Activated T-cell treated with anti-CD3 and anti-CD28 coated beads, Interleukin-2, amount 50 U/mL, for 48 hours (primary cell): Measurements from ENCODE around the gene PCDHB10.
A peak's percentile ranks its signal among the peaks of the same experiment; 100 is the strongest.
"Not testable (repeated sequence)": the region's sequence is repeated elsewhere in the genome, so short reads cannot be mapped to it uniquely, and the experiment has no call there.

Source experiments
- DNase-seq, 2 experiments: peaks; one replicate each; pipeline ENCODE4 v3.0.0-alpha.2; 2020

Gene PCDHB10

DNA sequence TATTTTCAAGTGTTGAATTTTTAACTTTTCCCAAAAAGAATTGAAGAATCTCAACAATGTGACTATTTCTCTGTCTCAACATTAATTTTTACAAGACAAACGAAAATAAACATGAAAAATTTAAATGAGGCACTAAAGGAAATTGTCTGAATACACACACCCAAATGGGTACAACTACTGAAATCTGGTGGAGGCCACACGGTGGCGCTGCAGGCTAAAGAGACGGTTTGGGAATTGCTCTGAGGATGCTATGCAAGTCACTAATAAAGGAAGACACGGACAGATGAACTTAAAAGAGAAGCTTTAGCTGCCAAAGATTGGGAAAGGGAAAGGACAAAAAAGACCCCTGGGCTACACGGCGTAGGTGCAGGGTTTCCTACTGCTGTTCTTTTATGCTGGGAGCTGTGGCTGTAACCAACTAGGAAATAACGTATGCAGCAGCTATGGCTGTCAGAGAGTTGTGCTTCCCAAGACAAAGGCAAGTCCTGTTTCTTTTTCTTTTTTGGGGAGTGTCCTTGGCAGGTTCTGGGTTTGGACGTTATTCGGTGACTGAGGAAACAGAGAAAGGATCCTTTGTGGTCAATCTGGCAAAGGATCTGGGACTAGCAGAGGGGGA is at the start of gene PCDHB10:
TSS of gene PCDHB10 (plus strand) at position 244 of the 616 bp plus-strand sequence. CDS start at position 444, 200 bp downstream.
- peak; percentile 49 to 52 for DNase-seq

DNA sequence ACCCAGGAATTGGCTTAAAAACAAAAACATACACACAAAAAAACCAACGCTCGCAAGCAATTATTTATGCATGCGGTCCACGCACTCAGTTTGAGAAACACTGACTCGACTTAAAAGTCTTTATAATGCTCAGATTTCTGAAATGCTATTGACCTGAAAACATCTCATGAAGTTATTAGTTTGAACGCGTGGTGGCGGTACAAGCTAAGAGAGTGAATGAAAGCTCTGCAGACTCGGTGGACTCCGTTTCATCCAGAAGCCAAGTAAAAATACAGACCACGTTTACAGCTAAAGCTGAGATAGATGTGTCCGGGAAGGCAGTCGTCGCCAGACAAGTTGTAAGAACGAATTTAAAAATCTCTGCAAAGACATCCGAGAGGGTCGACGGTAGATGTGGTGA is 42.3 kb upstream of the PCDHB10 start, which contains the start of gene PCDHB6:
TSS of gene PCDHB6 (plus strand) at position 246 of the 400 bp plus-strand sequence. CDS start 201 bp downstream, outside the sequence.
- DNase-seq, result no peak

GRCh38 chr5:141150224-141150992 is 41.7 kb upstream of the PCDHB10 start:
- DNase-seq, result no peak

DNA sequence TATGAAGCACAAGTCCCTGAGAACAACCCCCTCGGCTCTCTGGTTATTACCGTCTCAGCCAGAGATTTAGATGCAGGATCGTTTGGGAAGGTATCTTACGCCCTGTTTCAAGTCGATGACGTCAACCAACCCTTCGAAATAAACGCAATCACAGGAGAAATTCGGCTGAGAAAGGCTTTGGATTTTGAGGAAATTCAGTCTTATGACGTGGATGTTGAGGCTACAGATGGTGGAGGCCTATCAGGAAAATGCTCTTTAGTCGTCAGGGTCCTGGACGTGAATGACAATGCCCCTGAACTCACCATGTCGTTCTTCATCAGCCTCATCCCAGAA is 41.2 kb upstream of the PCDHB10 start:
- no peak for DNase-seq

DNA sequence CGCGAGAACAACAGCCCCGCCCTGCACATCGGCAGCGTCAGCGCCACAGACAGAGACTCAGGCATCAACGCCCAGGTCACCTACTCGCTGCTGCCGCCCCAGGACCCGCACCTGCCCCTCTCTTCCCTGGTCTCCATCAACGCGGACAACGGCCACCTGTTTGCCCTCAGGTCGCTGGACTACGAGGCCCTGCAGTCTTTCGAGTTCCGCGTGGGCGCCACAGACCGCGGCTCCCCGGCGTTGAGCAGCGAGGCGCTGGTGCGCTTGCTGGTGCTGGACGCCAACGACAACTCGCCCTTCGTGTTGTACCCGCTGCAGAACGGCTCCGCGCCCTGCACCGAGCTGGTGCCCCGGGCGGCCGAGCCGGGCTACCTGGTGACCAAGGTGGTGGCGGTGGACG is 40.5 kb upstream of the PCDHB10 start:
- DNase-seq, result not testable (repeated sequence)

DNA sequence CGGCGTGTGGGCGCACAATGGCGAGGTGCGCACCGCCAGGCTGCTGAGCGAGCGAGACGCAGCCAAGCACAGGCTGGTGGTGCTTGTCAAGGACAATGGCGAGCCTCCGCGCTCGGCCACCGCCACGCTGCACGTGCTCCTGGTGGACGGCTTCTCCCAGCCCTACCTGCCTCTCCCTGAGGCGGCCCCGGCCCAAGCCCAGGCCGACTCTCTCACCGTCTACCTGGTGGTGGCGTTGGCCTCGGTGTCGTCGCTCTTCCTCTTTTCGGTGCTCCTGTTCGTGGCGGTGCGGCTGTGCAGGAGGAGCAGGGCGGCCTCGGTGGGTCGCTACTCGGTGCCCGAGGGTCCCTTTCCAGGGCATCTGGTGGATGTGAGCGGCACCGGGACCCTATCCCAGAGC is 40.1 kb upstream of the PCDHB10 start:
- DNase-seq, result not testable (repeated sequence)

DNA sequence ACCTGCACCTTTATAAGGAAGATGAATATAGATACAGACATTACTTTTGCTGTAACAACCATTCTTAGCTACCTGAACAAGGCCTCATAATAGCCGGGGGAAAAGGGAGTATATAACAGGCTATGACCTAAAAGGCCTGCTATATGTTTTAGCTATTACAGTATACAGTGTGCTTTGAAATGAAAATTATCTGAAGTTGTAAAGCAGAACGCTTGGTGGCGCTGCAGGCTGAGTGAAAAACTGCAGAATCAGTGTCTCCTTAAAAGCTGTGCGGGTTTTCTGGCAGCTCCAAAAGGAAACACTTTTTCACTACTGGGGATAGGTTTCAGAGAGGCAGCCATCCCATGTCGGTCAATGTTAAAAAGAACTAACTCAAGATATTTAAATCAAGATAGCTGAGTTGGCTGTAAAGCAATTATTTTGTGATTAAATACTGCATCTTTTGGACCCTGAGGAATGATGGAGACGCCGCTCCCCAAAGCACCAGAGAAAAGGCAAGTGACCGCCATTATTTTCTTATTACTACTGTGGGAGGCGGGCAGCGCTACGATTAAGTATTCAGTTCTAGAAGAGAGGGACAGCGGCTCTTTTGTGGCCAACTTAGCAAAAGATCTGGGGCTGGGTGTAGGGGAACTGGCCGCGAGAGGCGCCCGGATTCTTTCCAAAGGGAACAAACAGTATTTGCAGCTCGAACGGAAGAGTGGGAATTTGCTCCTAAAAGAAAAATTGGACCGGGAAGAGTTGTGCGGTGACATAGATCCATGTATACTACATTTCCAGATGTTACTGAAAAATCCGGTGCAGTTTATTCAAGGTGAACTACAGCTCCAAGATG is 36.4 kb upstream of the PCDHB10 start:
- no peak for DNase-seq

DNA sequence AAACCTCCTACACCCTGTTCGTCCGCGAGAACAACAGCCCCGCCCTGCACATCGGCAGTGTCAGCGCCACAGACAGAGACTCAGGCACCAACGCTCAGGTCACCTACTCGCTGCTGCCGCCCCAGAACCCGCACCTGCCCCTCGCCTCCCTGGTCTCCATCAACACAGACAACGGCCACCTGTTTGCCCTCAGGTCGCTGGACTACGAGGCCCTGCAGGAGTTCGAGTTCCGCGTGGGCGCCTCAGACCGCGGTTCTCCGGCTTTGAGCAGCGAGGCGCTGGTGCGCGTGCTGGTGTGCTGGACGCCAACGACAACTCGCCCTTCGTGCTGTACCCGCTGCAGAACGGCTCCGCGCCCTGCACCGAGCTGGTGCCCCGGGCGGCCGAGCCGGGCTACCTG is 34.8 kb upstream of the PCDHB10 start:
- DNase-seq, result not testable (repeated sequence)

GRCh38 chr5:141157901-141158300 is 34.3 kb upstream of the PCDHB10 start:
- DNase-seq, result not testable (repeated sequence)

DNA sequence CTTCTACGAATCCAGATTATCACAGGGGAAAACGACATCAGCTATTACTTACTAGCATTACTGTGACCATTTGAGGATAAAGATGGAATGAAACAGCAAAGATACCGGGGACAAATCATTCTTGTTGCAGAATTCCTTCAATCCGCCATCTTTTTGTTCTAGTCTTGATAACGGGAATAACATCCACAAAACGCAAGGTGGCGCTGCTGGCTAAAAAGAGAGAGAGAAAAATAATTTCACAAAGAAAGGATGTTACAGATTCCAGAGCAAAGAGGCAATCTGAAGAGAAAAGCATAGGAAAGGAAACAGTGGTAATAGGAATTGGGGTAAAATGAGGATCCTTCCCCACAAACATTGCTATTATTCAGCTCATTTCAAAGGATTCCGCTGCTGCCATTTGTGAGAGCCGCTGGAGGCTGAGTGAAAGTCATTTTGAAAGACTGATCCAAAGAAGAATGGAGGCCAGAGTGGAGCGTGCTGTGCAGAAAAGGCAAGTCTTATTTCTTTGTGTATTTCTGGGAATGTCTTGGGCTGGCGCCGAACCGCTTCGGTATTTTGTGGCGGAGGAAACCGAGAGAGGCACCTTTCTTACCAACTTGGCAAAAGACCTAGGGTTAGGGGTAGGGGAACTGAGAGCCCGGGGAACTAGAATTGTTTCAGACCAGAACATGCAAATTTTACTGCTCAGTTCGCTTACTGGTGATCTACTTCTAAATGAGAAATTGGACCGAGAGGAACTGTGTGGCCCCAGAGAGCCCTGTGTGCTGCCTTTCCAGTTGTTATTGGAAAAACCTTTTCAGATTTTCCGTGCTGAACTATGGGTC is 19.6 kb upstream of the PCDHB10 start, which contains the start of gene PCDHB7:
TSS of gene PCDHB7 (plus strand) at position 264 of the 824 bp plus-strand sequence. CDS start at position 456, 192 bp downstream.
- no peak for DNase-seq

GRCh38 chr5:141174291-141175104 is 17.7 kb upstream of the PCDHB10 start:
- not testable (repeated sequence) for DNase-seq

DNA sequence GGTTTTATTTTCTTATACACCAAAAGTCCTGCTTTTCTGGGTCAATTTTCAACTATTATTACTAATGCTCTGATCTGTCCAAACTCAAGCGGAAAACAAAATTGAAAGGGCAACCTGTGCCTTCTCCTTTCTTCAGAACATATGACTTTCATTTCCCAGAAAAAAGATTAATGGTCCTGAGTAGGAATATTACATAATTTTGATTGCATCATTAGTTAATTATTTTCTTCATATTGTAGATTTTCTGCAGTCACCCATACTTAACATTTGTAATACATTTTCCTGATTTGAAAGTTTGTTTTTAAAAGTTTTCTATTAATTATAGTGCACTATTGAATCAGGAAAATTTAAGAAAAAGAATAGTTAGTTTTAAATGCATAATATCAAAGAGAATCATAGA is 16.2 kb upstream of the PCDHB10 start:
- DNase-seq, result no peak

DNA sequence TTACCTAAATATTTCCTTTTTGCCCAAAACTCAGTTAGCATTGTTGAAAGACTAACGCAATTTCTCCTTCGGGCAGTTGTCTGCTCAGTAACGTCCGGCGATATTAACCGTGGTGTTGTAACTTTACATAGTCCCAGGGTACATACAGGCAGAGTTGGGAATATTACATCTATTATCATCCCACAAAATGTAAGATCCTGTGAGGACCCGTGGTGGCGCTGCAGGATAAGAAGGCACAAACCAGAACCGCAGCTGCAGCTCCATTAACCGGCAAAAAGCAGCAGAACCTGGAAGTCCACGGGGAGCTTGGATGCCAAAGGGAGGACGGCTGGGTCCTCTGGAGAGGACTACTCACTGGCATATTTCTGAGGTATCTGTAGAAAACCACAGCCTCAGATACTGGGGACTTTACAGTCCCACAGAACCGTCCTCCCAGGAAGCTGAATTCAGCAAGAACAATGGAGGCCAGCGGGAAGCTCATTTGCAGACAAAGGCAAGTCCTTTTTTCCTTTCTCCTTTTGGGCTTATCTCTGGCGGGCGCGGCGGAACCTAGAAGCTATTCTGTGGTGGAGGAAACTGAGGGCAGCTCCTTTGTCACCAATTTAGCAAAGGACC is 14.5 kb upstream of the PCDHB10 start, which contains the start of gene PCDHB8:
TSS of gene PCDHB8 (plus strand) at position 214 of the 615 bp plus-strand sequence. CDS start at position 459, 245 bp downstream.
- DNase-seq, result not testable (repeated sequence)

GRCh38 chr5:141179371-141179770 is 12.8 kb upstream of the PCDHB10 start:
- not testable (repeated sequence) for DNase-seq

DNA sequence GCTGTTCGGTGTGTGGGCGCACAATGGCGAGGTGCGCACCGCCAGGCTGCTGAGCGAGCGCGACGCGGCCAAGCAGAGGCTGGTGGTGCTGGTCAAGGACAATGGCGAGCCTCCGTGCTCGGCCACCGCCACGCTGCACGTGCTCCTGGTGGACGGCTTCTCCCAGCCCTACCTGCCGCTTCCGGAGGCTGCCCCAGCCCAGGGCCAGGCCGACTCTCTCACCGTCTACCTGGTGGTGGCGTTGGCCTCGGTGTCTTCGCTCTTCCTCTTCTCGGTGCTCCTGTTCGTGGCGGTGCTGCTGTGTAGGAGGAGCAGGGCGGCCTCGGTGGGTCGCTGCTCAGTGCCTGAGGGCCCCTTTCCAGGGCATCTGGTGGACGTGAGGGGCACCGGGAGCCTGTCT is 12.3 kb upstream of the PCDHB10 start:
- not testable (repeated sequence) for DNase-seq

DNA sequence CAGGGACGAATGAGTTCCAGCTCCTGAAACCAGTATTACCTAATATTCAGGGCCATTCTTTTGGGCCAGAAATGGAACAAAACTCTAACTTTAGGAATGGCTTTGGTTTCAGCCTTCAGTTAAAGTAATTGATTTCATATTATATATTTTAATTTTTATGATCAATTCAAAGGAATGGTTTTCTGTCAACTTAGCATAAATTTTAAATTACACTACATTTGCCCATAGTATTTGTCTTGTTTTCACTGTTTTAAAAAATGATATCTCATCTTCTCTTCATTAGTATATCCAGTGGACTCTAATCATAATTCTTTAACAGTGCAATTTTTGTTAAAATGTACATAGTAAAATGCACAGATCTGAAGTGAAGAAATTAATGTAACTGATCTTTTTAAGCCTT is 11.8 kb upstream of the PCDHB10 start:
- DNase-seq, result no peak

DNA sequence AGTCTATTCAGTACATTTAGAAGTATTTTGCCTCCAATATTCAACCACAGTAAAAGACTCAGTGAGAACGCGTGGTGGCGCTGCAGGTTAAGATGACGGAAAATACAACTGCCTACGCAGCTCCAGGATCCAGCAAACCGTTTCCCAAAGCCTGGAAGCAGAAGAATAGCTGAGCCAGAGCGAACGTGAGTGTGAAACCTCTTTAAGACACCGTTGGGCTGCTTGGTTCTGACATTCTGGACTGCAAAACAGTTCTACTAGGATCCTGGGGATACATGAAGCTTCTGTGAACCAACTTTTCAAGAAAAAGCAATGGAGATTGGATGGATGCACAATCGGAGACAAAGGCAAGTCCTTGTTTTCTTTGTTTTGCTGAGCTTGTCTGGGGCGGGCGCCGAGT is 9.9 kb upstream of the PCDHB10 start, which contains the start of gene PCDHB16:
TSS of gene PCDHB16 (plus strand) at position 140 of the 400 bp plus-strand sequence. CDS start at position 313, 173 bp downstream.
- no peak for DNase-seq

DNA sequence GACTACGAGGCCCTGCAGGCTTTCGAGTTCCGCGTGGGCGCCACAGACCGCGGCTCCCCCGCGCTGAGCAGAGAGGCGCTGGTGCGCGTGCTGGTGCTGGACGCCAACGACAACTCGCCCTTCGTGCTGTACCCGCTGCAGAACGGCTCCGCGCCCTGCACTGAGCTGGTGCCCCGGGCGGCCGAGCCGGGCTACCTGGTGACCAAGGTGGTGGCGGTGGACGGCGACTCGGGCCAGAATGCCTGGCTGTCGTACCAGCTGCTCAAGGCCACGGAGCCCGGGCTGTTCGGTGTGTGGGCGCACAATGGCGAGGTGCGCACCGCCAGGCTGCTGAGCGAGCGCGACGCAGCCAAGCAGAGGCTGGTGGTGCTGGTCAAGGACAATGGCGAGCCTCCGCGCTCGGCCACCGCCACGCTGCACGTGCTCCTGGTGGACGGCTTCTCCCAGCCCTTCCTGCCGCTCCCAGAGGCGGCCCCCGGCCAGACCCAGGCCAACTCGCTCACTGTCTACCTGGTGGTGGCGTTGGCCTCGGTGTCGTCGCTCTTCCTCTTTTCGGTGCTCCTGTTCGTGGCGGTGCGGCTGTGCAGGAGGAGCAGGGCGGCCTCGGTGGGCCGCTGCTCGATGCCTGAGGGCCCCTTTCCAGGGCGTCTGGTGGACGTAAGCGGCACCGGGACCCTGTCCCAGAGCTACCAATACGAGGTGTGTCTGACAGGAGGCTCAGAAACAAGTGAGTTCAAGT is 7.9 kb upstream of the PCDHB10 start:
- DNase-seq, result not testable (repeated sequence)

DNA sequence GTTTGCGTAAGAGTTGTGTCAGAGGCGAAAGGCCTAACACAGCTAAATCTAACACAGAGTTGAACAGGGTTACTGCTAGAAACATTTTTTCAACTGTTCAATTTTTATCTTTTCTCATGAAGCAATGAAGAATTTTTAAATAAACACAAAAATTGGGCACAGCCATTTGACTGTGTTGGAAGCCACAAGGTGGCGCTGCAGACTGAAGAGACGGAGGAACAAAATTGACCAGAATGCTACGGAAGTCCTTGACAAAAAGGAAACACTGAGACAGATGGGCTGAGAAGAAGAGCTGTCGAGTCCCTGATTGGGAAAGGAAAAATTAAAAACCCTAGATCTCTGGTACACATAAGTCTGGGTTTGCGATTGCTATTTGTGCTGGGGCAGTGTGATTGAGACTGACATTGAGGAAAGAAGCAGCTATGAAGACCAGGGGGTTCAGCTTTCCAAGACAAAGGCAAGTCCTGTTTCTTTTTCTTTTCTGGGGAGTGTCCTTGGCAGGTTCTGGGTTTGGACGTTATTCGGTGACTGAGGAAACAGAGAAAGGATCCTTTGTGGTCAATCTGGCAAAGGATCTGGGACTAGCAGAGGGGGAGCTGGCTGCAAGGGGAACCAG is 5.1 kb upstream of the PCDHB10 start, which contains the start of gene PCDHB9:
TSS of gene PCDHB9 (plus strand) at position 265 of the 616 bp plus-strand sequence. CDS start at position 423, 158 bp downstream.
- peak in 1 of 2 experiments; percentile 39 for DNase-seq
